Activated naive CD8-positive, alpha-beta T cell treated with anti-CD3 and anti-CD28 coated beads, Interleukin-2, amount 50 U/mL, for 16 hours (primary cell): Measurements from ENCODE around the gene ARL16.

ENCODE experiments used
- DNase-seq: peaks from one replicate; pipeline ENCODE4 v3.0.0-alpha.2; 2020; ENCODE audit warnings: low read depth, low spot score

Gene ARL16

DNA sequence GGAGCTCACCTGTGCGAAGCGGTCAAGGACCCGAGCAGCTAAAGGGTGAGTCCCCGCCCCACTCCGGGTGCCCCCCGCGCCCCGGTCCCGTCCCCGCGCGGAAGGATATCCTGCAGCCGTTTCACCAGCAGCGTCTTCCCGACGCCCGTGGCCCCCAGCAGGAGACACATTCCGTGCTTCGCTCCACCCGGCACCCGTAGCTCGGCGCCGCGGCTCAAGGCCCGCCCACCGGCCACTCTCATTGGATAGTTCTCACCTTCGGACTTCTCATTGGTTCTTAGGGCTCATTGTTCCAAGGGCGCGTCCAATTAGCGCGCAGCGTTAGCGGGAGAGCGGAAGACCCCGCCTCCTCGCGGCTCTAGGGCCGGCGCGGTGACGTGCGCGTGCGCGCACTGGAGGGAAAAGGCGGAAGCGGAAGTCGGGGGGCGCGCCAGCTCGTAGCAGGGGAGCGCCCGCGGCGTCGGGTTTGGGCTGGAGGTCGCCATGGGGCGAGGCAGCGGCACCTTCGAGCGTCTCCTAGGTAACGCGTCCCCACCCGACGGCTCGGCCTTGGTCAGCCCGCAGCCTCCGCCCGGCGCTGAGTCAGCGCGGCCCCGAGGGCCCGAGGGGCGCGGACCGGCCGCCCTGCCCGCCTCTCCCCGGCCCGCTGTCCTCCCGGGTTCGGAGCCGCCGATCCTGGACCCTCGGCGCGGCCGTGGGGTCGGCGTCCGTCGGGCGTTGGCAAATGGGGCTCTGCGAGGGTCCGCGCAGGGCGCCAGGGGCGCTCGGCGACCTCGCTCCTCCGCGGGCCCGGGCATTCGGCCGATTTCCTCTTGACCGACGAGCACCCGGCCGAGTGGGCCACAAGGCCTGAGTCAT, at the start of gene ARL16, which contains the start of gene HGS:
Gene ARL16 (minus strand): TSS at position 214 of the 858 bp plus-strand sequence. CDS start 44 bp downstream, at position 170.
Gene HGS (plus strand): TSS at position 428 of the 858 bp plus-strand sequence. CDS start 56 bp downstream, at position 484.
- DNase-seq = peak; percentile 93

DNA sequence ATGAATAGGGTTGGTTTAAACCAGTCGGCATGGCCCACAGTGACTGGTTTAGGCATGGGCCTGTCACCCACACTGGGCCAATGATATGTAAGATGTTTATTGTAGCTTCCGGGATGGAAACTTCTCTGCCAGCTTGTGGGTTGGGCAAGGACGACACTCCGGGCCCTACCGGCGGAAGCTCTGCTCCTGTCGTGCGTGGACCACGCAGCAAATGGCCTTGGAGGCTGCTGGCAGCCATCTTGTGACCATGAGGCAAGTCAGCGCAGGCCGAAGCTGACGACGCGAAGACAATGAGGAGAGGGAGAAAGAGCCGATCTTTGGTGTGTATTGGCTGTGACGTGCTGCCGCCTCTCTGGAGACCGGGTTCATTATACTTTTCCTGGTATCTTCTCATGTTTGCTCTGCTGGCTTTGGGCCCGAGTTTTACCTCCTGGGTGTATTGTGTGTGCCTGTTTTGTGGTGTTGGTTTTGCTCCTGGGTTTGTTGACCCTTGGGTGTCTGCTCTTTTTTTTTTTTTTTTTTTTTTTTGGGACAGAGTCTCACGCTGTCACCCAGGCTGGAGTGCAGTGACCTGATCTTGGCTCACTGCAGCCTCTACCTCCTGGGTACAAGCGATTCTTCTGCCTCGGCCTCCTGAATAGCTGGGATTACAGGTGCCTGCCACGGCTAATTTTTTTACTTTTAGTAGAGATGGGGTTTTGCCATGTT, 43.9 kb upstream of the ARL16 start:
- DNase-seq = no peak

DNA sequence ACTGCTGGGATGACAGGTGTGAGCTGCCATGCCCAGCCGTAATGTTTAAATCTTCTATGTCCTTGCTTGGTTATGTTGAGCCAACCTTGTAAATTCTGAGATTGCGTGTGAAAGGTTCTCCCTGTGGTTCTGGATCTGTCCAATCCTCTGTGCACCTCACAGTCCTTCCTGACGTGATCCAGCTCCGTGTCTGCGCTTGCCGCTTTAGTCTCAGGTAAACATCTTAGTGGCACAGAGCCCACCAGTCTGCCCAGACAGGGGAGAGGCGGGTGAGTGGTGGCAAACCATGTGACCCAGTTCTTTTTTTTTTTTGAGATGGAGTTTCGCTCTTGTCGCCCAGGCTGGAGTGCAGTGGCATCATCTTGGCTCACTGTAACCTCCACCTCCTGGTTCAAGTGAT, 42.4 kb upstream of the ARL16 start:
- no peak for DNase-seq

- DNase-seq = no peak
These were observed 41.8 kb upstream of the ARL16 start for GRCh38 chr17:81725439-81725838.

DNA sequence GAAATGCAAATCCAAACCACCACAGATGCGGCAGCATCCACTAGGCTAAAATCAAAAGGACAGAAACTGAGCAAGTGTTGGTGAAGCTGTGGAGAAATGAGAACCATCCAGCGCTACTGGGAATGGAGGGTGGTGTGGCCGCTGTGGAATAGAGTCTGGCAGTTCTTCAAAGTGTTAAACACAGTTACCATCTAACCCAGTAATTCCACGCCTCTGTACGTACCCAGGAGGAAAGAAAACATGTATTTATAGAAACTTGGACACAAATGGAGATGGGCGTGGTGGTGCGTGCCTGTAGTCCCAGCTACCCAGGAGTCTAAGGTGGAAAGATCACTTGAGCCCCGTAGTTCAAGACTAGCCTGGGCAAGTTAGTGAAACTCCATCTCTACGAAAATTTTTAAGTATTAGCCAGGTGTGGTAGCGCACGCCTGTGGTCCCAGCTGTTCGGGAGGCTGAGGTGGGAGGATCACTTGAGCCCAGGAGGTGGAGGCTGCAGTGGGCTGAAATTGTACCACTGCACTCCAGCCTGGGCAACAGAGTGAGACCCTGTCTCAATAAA, 40.1 kb upstream of the ARL16 start:
- DNase-seq = no peak

- DNase-seq = no peak
These were observed 38.9 kb upstream of the ARL16 start for GRCh38 chr17:81722184-81723120.

- DNase-seq = no peak
These were observed 36.9 kb upstream of the ARL16 start for GRCh38 chr17:81720267-81721071.

DNA sequence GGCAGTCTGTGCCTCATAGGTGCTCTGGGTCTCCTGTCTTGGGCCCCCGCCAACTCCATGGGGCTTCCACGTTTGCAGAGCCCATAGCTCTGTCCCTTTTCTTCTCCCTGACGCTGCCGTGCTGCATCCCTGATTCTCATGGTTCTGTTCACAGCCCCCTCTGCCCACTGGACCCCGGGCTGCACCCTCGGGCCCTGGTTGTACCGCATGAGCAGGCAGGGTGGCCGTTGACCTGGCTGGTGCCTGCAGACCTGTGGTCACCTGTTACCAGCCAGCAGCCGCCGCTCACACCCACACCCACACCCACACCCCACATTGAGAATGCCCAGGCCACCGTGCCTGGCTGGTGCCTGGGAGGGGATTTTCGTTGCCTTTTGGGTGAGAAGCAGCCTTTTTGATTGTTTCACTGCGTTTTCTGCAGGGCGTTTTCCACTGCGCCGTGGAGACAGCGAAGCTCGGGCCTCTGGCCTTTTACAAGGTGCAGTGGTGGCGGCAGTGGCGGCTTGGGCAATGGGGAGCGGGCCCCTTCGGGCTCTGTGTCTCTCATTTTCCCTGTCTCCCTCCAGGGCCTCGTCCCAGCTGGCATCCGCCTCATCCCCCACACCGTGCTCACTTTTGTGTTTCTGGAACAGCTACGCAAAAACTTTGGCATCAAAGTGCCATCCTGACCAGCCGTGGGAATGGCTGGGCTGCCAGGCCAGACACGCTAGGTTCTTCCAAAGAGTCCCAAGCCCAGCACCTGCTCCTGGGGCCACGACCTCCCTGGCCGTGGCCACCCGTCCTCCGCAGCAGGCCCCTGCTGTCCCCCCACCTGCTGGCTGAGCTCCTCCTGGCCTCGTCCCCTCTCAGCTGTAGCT, 36.0 kb upstream of the ARL16 start:
- no peak for DNase-seq

DNA sequence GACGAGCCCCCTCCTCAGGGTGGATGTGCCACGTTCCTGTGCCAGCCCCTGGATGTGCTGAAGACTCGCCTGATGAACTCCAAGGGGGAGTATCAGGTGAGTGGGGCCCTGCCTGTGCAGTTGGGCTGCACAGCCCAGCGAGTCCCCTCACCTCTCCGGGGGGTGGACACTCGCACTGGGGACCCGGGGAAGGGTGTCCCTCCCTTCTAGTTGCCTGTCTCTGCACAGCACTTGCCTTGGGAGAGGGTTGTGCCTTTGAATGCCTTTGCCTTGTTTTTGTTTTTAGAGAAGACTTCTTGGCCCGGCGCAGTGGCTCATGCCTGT, 34.1 kb upstream of the ARL16 start:
- DNase-seq = no peak

- DNase-seq = no peak
These were observed 33.6 kb upstream of the ARL16 start for GRCh38 chr17:81717049-81717765.

- DNase-seq = no peak
These were observed 33.0 kb upstream of the ARL16 start for GRCh38 chr17:81716674-81716996.

- DNase-seq = no peak
These were observed 32.5 kb upstream of the ARL16 start for GRCh38 chr17:81715872-81716673.

DNA sequence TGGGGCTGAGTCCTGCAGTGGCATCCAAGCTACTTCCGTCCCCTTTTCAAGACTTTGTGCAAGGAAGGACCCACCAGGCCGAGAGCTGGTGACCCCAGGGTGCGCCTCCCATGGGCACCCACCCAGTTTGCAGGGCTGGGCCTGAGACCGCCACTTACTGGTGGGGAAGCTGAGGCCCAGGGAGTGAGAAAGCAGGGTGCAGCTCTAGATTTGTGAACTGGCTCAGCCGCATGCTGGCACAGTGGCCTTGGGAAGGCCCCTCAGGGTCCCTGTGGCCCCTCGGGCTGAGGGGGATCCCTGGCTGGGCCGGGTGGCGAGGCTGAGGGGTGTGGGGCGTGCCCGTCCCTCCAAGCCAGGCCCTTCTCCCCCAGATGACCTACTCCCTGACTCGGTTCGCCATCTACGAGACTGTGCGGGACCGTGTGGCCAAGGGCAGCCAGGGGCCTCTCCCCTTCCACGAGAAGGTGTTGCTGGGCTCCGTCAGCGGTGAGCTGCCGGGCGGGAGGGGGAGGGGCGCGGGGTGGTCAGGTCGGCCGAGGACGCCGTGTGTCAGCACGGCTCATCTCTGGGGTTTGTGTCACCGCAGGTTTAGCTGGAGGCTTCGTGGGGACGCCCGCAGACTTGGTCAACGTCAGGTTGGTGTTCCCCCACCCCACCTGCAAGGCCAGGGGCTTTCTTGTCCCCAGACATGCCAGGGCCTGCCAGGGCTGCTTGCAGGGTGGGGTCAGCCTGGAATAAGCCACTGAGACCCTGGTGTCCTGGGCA, 31.7 kb upstream of the ARL16 start:
- DNase-seq = no peak

DNA sequence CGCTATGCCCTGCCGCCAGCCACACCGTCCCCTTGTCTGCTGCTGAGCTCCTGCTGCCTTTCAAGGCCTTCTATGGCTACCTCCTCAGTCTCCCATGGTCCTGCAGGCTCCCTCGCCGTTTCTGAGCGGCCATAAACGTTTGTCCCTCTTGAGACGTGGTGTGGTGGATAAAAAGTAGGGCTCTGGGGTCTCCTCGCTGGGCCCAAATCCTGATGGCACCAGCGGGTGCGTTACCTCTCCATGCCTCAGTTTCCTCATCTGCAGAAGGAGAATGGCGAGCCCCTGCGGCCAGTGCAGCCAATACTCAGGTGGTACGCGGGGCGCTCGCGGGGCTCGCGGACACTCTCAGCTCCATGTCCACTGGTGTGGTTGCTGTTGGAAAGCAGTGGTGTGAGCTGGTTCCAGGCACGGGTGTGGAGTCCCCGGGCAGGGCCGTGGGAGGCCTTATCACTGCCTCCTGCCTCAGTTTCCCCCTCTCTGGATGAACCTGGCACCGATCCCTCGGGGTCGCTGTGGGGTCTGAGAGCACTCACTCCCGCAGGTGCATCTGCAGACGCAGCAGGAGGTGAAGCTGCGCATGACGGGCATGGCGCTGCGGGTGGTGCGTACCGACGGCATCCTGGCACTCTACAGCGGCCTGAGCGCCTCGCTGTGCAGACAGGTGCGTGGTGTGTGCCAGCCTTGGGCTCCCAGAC, 31.0 kb upstream of the ARL16 start:
- no peak for DNase-seq

DNA sequence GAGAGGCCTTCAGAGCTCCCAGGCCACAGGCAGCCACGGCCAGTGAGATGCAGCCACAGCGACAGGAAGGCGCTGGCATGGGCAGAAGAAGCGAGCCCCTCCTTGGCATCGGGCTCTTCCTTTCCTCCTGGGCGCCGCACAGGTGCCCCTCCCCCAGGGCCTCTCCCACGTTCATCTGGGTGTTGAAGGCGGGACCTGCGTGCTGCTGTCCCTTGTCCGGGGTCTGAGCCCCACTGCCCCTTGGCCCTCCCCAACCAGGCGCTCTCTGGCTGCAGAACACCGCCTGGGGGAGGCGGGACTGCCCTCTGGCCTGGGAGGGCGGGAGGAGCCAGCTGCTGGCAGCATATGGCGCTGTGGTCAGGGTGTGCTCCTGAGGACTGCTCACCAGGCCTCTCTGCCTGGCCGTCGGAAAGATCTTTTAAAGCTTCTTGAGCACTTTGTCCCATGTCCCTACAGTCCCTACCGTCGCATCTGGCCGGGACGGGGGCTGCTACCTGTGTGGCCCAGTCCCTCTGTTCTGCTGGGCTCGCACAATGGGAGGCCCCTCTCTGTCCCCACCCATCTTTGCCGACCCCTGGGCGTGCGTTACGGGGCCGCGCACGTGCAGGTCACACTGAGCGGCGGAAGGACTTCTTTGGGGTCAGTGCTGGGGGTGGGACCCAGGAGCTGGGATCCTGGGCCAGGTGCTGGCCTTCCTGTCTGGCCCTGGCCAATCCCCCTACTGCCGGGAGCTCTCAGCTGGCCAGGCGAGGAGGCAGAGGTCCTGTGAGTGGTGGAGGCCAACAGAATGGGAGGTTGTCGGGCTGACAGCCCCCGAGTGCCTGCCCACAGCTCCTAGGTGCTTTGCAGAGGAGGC, 30.2 kb upstream of the ARL16 start:
- no peak for DNase-seq

DNA sequence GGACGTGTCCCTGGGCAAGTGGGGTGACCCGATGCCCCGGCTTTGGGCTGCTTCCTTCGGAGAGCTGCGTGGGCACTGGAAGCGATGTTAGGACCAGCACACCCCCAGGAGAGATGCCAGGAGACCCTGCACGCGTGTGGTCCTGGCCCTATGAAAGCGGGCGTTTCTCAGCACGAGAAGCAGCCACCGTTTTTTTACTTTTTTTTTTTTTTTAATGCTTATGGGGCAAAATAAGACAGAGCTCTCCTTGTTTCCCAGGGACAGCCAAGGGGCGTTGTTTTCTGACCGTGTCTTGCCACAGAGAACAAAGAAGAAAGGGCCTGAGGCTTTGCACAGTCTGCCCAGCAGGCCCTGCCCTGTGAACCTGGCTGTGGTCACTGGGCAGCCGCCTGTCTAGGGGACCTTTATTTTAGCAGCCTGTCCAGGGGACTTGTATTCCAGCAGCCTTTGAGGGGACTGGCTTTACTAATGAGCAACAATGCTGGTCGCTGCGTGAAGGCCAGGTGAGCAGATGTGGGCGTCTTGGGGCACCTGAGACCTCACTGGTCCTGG, 29.5 kb upstream of the ARL16 start:
- DNase-seq = no peak
